DND-41 (cell line): ENCODE data around the gene PCED1B.

Experiments used
- EZH2 ChIP-seq: IDR thresholded peaks from 3 replicates; pipeline ENCODE4 v1.6.1; 2012; ENCODE audit warnings: borderline replicate concordance, low read depth, mild to moderate bottlenecking, moderate library complexity, low read length, inconsistent platforms; ENCODE audit not compliant: severe bottlenecking
- TF ChIP-seq, protein P1 (sequence below): IDR thresholded peaks from 2 replicates; pipeline ENCODE4 v1.5.1; 2012; ENCODE audit warnings: borderline replicate concordance, low read length, moderate library complexity, mild to moderate bottlenecking; ENCODE audit not compliant: poor library complexity, severe bottlenecking; ENCODE audit errors: extremely low read depth

DNA sequence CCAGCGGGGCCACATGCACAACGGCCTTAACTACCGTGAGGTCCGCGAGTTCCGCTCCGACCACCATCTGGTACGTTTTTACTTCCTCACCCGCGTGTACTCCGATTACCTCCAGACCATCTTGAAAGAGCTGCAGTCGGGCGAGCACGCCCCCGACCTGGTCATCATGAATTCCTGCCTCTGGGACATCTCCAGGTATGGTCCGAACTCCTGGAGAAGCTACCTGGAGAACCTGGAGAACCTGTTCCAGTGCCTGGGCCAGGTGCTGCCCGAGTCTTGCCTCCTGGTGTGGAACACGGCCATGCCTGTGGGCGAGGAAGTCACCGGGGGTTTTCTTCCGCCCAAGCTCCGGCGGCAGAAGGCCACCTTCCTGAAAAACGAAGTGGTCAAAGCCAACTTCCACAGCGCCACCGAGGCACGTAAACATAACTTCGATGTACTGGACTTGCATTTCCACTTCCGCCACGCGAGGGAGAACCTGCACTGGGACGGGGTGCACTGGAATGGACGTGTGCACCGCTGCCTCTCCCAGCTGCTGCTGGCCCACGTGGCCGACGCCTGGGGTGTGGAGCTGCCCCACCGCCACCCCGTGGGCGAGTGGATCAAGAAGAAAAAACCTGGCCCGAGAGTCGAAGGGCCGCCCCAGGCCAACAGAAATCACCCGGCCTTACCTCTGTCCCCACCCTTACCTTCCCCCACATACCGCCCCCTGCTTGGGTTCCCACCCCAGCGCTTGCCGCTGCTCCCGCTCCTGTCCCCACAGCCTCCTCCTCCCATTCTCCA lies 156.0 kb downstream of the PCED1B start:
- TF ChIP-seq, protein P1, sequence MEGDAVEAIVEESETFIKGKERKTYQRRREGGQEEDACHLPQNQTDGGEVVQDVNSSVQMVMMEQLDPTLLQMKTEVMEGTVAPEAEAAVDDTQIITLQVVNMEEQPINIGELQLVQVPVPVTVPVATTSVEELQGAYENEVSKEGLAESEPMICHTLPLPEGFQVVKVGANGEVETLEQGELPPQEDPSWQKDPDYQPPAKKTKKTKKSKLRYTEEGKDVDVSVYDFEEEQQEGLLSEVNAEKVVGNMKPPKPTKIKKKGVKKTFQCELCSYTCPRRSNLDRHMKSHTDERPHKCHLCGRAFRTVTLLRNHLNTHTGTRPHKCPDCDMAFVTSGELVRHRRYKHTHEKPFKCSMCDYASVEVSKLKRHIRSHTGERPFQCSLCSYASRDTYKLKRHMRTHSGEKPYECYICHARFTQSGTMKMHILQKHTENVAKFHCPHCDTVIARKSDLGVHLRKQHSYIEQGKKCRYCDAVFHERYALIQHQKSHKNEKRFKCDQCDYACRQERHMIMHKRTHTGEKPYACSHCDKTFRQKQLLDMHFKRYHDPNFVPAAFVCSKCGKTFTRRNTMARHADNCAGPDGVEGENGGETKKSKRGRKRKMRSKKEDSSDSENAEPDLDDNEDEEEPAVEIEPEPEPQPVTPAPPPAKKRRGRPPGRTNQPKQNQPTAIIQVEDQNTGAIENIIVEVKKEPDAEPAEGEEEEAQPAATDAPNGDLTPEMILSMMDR, result no peak
- no peak for TF ChIP-seq EZH2
